GM12878 (cell line): ENCODE measurements around the gene MVB12B. TPM values are rescaled to one million over a fixed set of nuclear protein-coding genes. Genes with fewer than 3 reads are reported as not detected.

Source experiments
- ATAC-seq: fragments of 200-7000 bp; cut with Tn5 transposase; 3 replicates; pipeline ENCODE4 v1.9.1; 2020; ENCODE audit warnings: mild to moderate bottlenecking, moderate library complexity
- BruUV-seq: library from RNA; stranded (reverse); fragments of 400-500 nt; replicated peaks from 2 replicates; lab custom pipeline; 2021; lab: Mats Ljungman, UMichigan
- CTCF ChIA-PET: fragments of 300-600 bp; sonication (Branson Sonifier 250); formaldehyde crosslinking; extraction: SDS; loops from one replicate; lab custom pipeline; 2021; ENCODE audit warnings: inconsistent platforms; lab: Yijun Ruan, JAX
- POLR2A ChIA-PET: fragments of 350-600 bp; formaldehyde crosslinking; extraction: SDS; loops from one replicate; lab custom pipeline; 2021; ENCODE audit warnings: inconsistent platforms; lab: Charles Lee
- RAD21 ChIA-PET: fragments of 300-600 bp; sonication (Branson Sonifier 250); formaldehyde crosslinking; loops from one replicate; lab custom pipeline; 2023; ENCODE audit warnings: antibody characterized with exemption; ENCODE audit not compliant: unreplicated experiment; lab: Charles Lee
- SMC1A ChIA-PET: fragments of 300-600 bp; sonication (Branson Sonifier 250); formaldehyde crosslinking; loops from one replicate; lab custom pipeline; 2023; ENCODE audit not compliant: unreplicated experiment, uncharacterized antibody; lab: Charles Lee
- DNase-seq: peaks from one replicate; pipeline ENCODE4 v3.0.0-alpha.2; 2011; ENCODE audit warnings: low read depth, low spot score
- FAIRE-seq: peaks from 3 replicates; lab custom pipeline; 2011; peaks lifted over from hg19 to GRCh38; lab: Jason Lieb, UNC
- H2AFZ ChIP-seq: 2 replicates; pipeline ENCODE4 v1.6.0; 2011; ENCODE audit warnings: low read depth, low read length, control low read depth; ENCODE audit not compliant: control insufficient read depth
- H3K27ac ChIP-seq: 2 replicates; pipeline ENCODE4 v1.5.1; 2011; ENCODE audit warnings: control low read depth; ENCODE audit not compliant: control insufficient read depth, insufficient read depth
- H3K27me3 ChIP-seq, 2 experiments: replicated peaks in 1 of 2; 2 replicates each; pipeline versions ENCODE4 v1.6.0 to v1.6.1; 2011; ENCODE audit warnings: low read length in 1 of 2; ENCODE audit not compliant: control insufficient read depth in 2 of 2, insufficient read depth in 2 of 2
- H3K36me3 ChIP-seq, 2 experiments: 2 replicates each; pipeline ENCODE4 v1.5.1; 2011; ENCODE audit warnings: low read length in 1 of 2; ENCODE audit not compliant: control insufficient read depth in 2 of 2, insufficient read depth in 2 of 2
- H3K4me1 ChIP-seq: 2 replicates; pipeline ENCODE4 v1.6.1; 2011; ENCODE audit warnings: mild to moderate bottlenecking, low read length, moderate library complexity, mixed read lengths; ENCODE audit not compliant: control insufficient read depth, insufficient read depth
- H3K4me2 ChIP-seq: 2 replicates; pipeline ENCODE4 v1.6.0; 2011; ENCODE audit warnings: control low read depth; ENCODE audit not compliant: control insufficient read depth, insufficient read depth
- H3K4me3 ChIP-seq: fragments of 200-600 bp; sonication (generic); 2 replicates; pipeline ENCODE4 v1.5.1; 2016
- H3K79me2 ChIP-seq: 2 replicates; pipeline ENCODE4 v1.6.0; 2011; ENCODE audit warnings: low read length; ENCODE audit not compliant: control insufficient read depth, insufficient read depth
- H3K9ac ChIP-seq: 2 replicates; pipeline ENCODE4 v1.8.0; 2011; ENCODE audit warnings: low read length, control low read depth, mixed read lengths; ENCODE audit not compliant: control insufficient read depth, insufficient read depth
- H3K9me3 ChIP-seq: replicated peaks from 3 replicates; pipeline ENCODE4 v1.5.1; 2011; ENCODE audit warnings: mild to moderate bottlenecking, low read length; ENCODE audit not compliant: control insufficient read depth, insufficient read depth
- H4K20me1 ChIP-seq: 2 replicates; pipeline ENCODE4 v1.6.0; 2011; ENCODE audit not compliant: control insufficient read depth, insufficient read depth
- BMI1 ChIP-seq: fragments of 450-650 bp; IDR thresholded peaks from 2 replicates; pipeline ENCODE4 v1.6.1; 2016; ENCODE audit warnings: mild to moderate bottlenecking, moderate library complexity, borderline replicate concordance
- CBX3 ChIP-seq: fragments of 200-600 bp; sonication (generic); IDR thresholded peaks from 2 replicates; pipeline ENCODE4 v1.6.1; 2016; ENCODE audit warnings: low read depth, borderline replicate concordance
- CHD1 ChIP-seq: IDR thresholded peaks from 2 replicates; pipeline ENCODE4 v1.6.1; 2012; ENCODE audit warnings: low read depth, low read length, improper control_type of control experiment
- FOXM1 ChIP-seq: IDR thresholded peaks from 2 replicates; pipeline ENCODE4 v1.6.1; 2012; ENCODE audit warnings: low read depth, mild to moderate bottlenecking, inconsistent platforms, low read length, moderate library complexity
- HDAC6 ChIP-seq: fragments of 200-600 bp; sonication (generic); IDR thresholded peaks from one replicate; pipeline ENCODE4 v1.8.0; 2017; ENCODE audit warnings: antibody characterized with exemption; ENCODE audit not compliant: unreplicated experiment
- JUNB ChIP-seq: IDR thresholded peaks from 2 replicates; pipeline ENCODE4 v1.6.1; 2016; ENCODE audit warnings: antibody characterized with exemption, mild to moderate bottlenecking
- KDM1A ChIP-seq: fragments of 200-600 bp; sonication (generic); IDR thresholded peaks from 2 replicates; pipeline ENCODE4 v1.6.1; 2016; ENCODE audit warnings: borderline replicate concordance
- MYB ChIP-seq: fragments of 150-350 bp; IDR thresholded peaks from 2 replicates; pipeline ENCODE4 v1.6.1; 2014; ENCODE audit warnings: mild to moderate bottlenecking, low read depth, low read length, borderline replicate concordance
- NFXL1 ChIP-seq: fragments of 450-650 bp; IDR thresholded peaks from 2 replicates; pipeline ENCODE4 v1.6.1; 2017; ENCODE audit warnings: antibody characterized with exemption, mild to moderate bottlenecking, borderline replicate concordance
- PKNOX1 ChIP-seq: fragments of 450-650 bp; IDR thresholded peaks from 2 replicates; pipeline ENCODE4 v1.6.1; 2016; ENCODE audit warnings: mild to moderate bottlenecking
- POLR2AphosphoS2 ChIP-seq: IDR thresholded peaks from 2 replicates; pipeline ENCODE4 v1.6.1; 2011; ENCODE audit warnings: low read depth, mild to moderate bottlenecking, low read length, improper control_type of control experiment, moderate library complexity
- PRDM15 ChIP-seq: fragments of 450-650 bp; formaldehyde crosslinking; IDR thresholded peaks from 2 replicates; pipeline ENCODE4 v1.4.0; 2020; ENCODE audit warnings: mild to moderate bottlenecking, moderate library complexity
- RFX5 ChIP-seq: IDR thresholded peaks from 2 replicates; pipeline ENCODE4 v1.6.1; 2011; ENCODE audit warnings: low read depth, low read length, improper control_type of control experiment
- TCF12 ChIP-seq: IDR thresholded peaks from 2 replicates; pipeline ENCODE4 v1.6.1; 2011; ENCODE audit warnings: low read depth, mild to moderate bottlenecking, low read length
- WGBS: methylation state at CpG from one replicate; pipeline ENCODE4 v1.1.6; 2016; ENCODE audit warnings: low lambda C conversion rate; ENCODE audit not compliant: insufficient replicate concordance, insufficient coverage; ENCODE audit errors: missing lambda C conversion rate; 5-methylcytosine and 5-hydroxymethylcytosine counted together
- in situ Hi-C: fragments of 300-500 bp; cut with MboI; formaldehyde crosslinking; loops from 9 replicates; pipeline ENCODE4 v1.14.3; 2018; ENCODE audit warnings: mixed read lengths
- intact Hi-C: fragments of 100-400 bp; cut with micrococcal nuclease; formaldehyde crosslinking; loops from one replicate; pipeline ENCODE4 v1.14.2; 2022; ENCODE audit not compliant: unreplicated experiment
- polyA plus RNA-seq, 11 experiments: library from polyadenylated mRNA; depleted of rRNA in 4 of 11; unstranded in 6 of 11; stranded (reverse) in 5 of 11; fragments of >200 nt; fragmentation: Nextera tagmentation in 4 of 11; fragmentation: Illumina TruSeq in 1 of 11; extraction: Ambion mirVana in 4 of 11; extraction: Trizol in 1 of 11; gene quantifications; 1 replicate in 1 of 11; 2 replicates in 10 of 11; pipeline versions ENCODE4 v1.2.1 to v1.2.3, GENCODE V29; 2011 to 2016; ENCODE audit warnings: inconsistent platforms in 2 of 11, missing spikeins in 2 of 11, low read depth in 1 of 11
- total RNA-seq, 4 experiments: library from RNA; depleted of rRNA in 3 of 4; stranded (reverse); fragments of >200 nt in 3 of 4; fragmentation: Illumina TruSeq in 1 of 4; extraction: Trizol in 1 of 4; gene quantifications; 2 replicates each; pipeline versions ENCODE4 v1.2.1 to v1.2.3, GENCODE V29; 2013 to 2021
- TF ChIP-seq, protein P1 (sequence below): IDR thresholded peaks from 2 replicates; pipeline ENCODE4 v1.6.1; 2012; ENCODE audit warnings: low read depth, low read length, improper control_type of control experiment
- TF ChIP-seq, protein P2 (sequence below): fragments of 450-650 bp; IDR thresholded peaks from 2 replicates; pipeline ENCODE4 v1.6.1; 2018; ENCODE audit warnings: borderline replicate concordance, mild to moderate bottlenecking; ENCODE audit not compliant: partially characterized antibody

MVB12B gene
- total and polyA plus RNA-seq, 10 of the 15 experiments (the other 5 are each of a cell fraction or from before 2014, with no cell fraction given) = 0.08 TPM; not detected in 9

DNA sequence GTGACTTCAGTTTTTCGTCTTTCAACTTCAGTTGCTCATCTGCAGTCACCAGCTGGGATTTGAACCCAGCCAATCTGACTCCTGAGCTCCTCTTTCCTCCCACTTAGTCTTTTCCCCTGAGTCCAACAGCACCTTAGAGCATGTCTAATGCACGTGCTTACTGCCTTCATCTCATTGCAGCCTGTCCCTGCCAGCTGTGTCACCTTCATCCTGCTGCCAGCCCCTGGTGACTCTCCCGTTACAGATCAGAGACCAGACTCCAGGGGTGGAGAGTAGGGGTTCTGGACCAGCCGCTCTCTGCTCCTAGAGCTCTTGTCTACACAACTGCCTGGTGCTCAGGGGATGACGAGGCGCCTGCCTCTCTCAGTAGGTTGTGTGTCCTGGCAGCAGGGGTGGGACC lies 154.2 kb downstream of the MVB12B start (continued):
- TF ChIP-seq POLR2AphosphoS2 (no peak), CHD1 (no peak), MYB (no peak), PRDM15 (CRISPR knock-in tag) (no peak)
- TF ChIP-seq, protein P1, sequence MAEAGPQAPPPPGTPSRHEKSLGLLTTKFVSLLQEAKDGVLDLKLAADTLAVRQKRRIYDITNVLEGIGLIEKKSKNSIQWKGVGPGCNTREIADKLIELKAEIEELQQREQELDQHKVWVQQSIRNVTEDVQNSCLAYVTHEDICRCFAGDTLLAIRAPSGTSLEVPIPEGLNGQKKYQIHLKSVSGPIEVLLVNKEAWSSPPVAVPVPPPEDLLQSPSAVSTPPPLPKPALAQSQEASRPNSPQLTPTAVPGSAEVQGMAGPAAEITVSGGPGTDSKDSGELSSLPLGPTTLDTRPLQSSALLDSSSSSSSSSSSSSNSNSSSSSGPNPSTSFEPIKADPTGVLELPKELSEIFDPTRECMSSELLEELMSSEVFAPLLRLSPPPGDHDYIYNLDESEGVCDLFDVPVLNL = no peak

- no peak for FAIRE-seq
- H3K4me2 ChIP-seq = no peak overlapping the region
- intact Hi-C loops = no loop called here
- no peaks in the 10 kb centered on the region for H3K4me1 ChIP-seq
- H3K79me2 ChIP-seq = no peaks in the 10 kb centered on the region
- DNase-seq = no peak
- H3K4me3 ChIP-seq = no peak overlapping the region
- ChIA-PET CTCF (interaction anchor here (0.8 to 1.6 kb wide), 3 partner anchors 10 to 1074 kb away, joined by 3 to 9 read pairs (median 5); no protein-coding TSS in a partner anchor), SMC1A (no interaction called here), RAD21 (no interaction called here), POLR2A (no interaction called here)
- ATAC-seq = no peak
- no peaks in the 10 kb centered on the region; the same call in 2 of the 3 replicates for H3K9me3 ChIP-seq
- no peak overlapping the region for H3K27ac ChIP-seq
- 61% methylated on average over 13 of the region's 13 CpGs for WGBS
- H3K9ac ChIP-seq = no peak overlapping the region
- no peaks in the 10 kb centered on the region for H4K20me1 ChIP-seq
- H3K27me3 ChIP-seq = peaks cover 0 to 3% of the 10 kb centered on the region in 2 experiments
- no peaks in the 10 kb centered on the region for H3K36me3 ChIP-seq
- BruUV-seq = no TSS peak
- in situ Hi-C loops = loop anchor here (10.0 kb wide), 1 partner anchor 337 kb away; no protein-coding TSS in a partner anchor
- no peak overlapping the region for H2AFZ ChIP-seq
- TF ChIP-seq RFX5 (no peak), BMI1 (no peak), NFXL1 (no peak), FOXM1 (no peak), CBX3 (no peak), PKNOX1 (no peak), TCF12 (no peak), HDAC6 (no peak), KDM1A (no peak), JUNB (no peak)
- TF ChIP-seq, protein P2, sequence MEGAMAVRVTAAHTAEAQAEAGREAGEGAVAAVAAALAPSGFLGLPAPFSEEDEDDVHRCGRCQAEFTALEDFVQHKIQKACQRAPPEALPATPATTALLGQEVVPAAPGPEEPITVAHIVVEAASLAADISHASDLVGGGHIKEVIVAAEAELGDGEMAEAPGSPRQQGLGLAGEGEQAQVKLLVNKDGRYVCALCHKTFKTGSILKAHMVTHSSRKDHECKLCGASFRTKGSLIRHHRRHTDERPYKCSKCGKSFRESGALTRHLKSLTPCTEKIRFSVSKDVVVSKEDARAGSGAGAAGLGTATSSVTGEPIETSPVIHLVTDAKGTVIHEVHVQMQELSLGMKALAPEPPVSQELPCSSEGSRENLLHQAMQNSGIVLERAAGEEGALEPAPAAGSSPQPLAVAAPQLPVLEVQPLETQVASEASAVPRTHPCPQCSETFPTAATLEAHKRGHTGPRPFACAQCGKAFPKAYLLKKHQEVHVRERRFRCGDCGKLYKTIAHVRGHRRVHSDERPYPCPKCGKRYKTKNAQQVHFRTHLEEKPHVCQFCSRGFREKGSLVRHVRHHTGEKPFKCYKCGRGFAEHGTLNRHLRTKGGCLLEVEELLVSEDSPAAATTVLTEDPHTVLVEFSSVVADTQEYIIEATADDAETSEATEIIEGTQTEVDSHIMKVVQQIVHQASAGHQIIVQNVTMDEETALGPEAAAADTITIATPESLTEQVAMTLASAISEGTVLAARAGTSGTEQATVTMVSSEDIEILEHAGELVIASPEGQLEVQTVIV = no peak
These were observed 155.2 kb downstream of the MVB12B start for GRCh38 chr9:126481862-126482261.
